B cell (primary cell): ENCODE measurements around the gene SLC29A3. TPM values are rescaled to one million over a fixed set of nuclear protein-coding genes. Genes with fewer than 3 reads are reported as not detected.

Experiments used
- ATAC-seq: fragments of 200-7000 bp; cut with Tn5 transposase; one replicate; pipeline ENCODE4 v1.10.0; 2021; ENCODE audit warnings: low read depth, mild to moderate bottlenecking, moderate number of reproducible peaks, moderate library complexity
- CTCF ChIA-PET: fragments of 350-600 bp; sonication (Branson Sonifier 250); formaldehyde crosslinking; loops from one replicate; lab custom pipeline; 2021; ENCODE audit warnings: antibody characterized with exemption, inconsistent platforms; lab: Charles Lee
- POLR2A ChIA-PET: fragments of 350-600 bp; sonication (Branson Sonifier 250); formaldehyde crosslinking; loops from one replicate; lab custom pipeline; 2021; ENCODE audit warnings: antibody characterized with exemption; lab: Charles Lee
- DNase-seq: peaks from one replicate; pipeline ENCODE4 v3.0.0; 2013
- H2AFZ ChIP-seq: 2 replicates; pipeline ENCODE4 v1.6.1; 2012; ENCODE audit warnings: mild to moderate bottlenecking, low read depth, low read length; ENCODE audit not compliant: insufficient read depth, poor library complexity, severe bottlenecking
- H3K27ac ChIP-seq, 2 donors: 1 replicate in 1 of 2; 2 replicates in 1 of 2; pipeline ENCODE4 v1.5.1; 2012 to 2013; ENCODE audit warnings: low read length in 2 of 2, mild to moderate bottlenecking in 2 of 2, moderate library complexity in 1 of 2
- H3K27me3 ChIP-seq, 4 experiments: fragments of 200-600 bp in 1 of 4; sonication (generic) in 1 of 4; replicated peaks in 1 of 4; 1 replicate in 2 of 4; 2 replicates in 2 of 4; pipeline versions ENCODE4 v1.6.1 to v1.7.0; 2013 to 2016; ENCODE audit warnings: low read length in 3 of 4, mild to moderate bottlenecking in 2 of 4, mixed read lengths in 1 of 4, moderate library complexity in 1 of 4; ENCODE audit not compliant: insufficient read depth in 4 of 4, control insufficient read depth in 3 of 4; ENCODE audit errors: control extremely low read depth in 1 of 4
- H3K36me3 ChIP-seq, 2 experiments: replicated peaks in 1 of 2; 1 replicate in 1 of 2; 2 replicates in 1 of 2; pipeline versions ENCODE4 v1.6.1 to v1.7.1; 2013; ENCODE audit warnings: low read length in 1 of 2; ENCODE audit not compliant: insufficient read depth in 2 of 2, control insufficient read depth in 1 of 2; ENCODE audit errors: control extremely low read depth in 1 of 2, extremely low read depth in 1 of 2
- H3K4me1 ChIP-seq, 2 donors: fragments of 200-600 bp in 1 of 2; sonication (generic) in 1 of 2; 1 replicate in 1 of 2; 2 replicates in 1 of 2; pipeline versions ENCODE4 v1.5.1 to v1.6.1; 2013 to 2017; ENCODE audit warnings: low read length in 2 of 2; ENCODE audit not compliant: control insufficient read depth in 2 of 2, insufficient read depth in 2 of 2
- H3K4me2 ChIP-seq: replicated peaks from 2 replicates; pipeline ENCODE3; 2012; ENCODE audit warnings: mild to moderate bottlenecking, low read depth, low read length; ENCODE audit not compliant: poor library complexity, severe bottlenecking
- H3K4me3 ChIP-seq, 5 experiments: fragments of 200-600 bp in 1 of 5; sonication (generic) in 1 of 5; 1 replicate in 3 of 5; 2 replicates in 2 of 5; pipeline versions ENCODE4 v1.5.1 to v1.7.0; 2011 to 2016; ENCODE audit warnings: low read length in 4 of 5, mild to moderate bottlenecking in 4 of 5, low read depth in 2 of 5, control low read depth in 1 of 5, moderate library complexity in 1 of 5; ENCODE audit not compliant: insufficient read depth in 1 of 5; ENCODE audit errors: control extremely low read depth in 1 of 5, extremely low read depth in 1 of 5
- H3K79me2 ChIP-seq: fragments of 200-600 bp; sonication (generic); one replicate; pipeline ENCODE4 v1.6.0; 2016; ENCODE audit warnings: low read length; ENCODE audit not compliant: control insufficient read depth, insufficient read depth
- H3K9ac ChIP-seq: fragments of 200-600 bp; sonication (generic); 2 replicates; pipeline ENCODE4 v1.6.1; 2017; ENCODE audit warnings: mild to moderate bottlenecking, low read length, moderate library complexity
- H3K9me3 ChIP-seq, 3 donors: one replicate each; pipeline versions ENCODE4 v1.6.1 to v1.7.1; 2013; ENCODE audit warnings: low read length in 2 of 3; ENCODE audit not compliant: control insufficient read depth in 2 of 3, insufficient read depth in 1 of 3; ENCODE audit errors: control extremely low read depth in 1 of 3
- H4K20me1 ChIP-seq: 2 replicates; pipeline ENCODE4 v1.6.0; 2012; ENCODE audit warnings: mild to moderate bottlenecking, low read length; ENCODE audit not compliant: insufficient read depth, control insufficient read depth, poor library complexity, severe bottlenecking
- H3K27ac Mint-ChIP-seq: one replicate; pipeline ENCODE4 v1.8.0; 2021; ENCODE audit warnings: mixed read lengths
- H3K27me3 Mint-ChIP-seq: one replicate; pipeline ENCODE4 v1.8.0; 2021; ENCODE audit warnings: mixed read lengths
- H3K4me1 Mint-ChIP-seq: one replicate; pipeline ENCODE4 v1.8.0; 2021; ENCODE audit warnings: mixed read lengths
- H3K4me3 Mint-ChIP-seq: one replicate; pipeline ENCODE4 v1.8.0; 2021; ENCODE audit warnings: mixed read lengths
- H3K9me3 Mint-ChIP-seq: one replicate; pipeline ENCODE4 v1.8.0; 2022; ENCODE audit warnings: mixed read lengths; ENCODE audit not compliant: insufficient read depth
- CTCF ChIP-seq: fragments of 200-600 bp; IDR thresholded peaks from one replicate; pipeline ENCODE4 v1.8.0; 2022; ENCODE audit warnings: antibody characterized with exemption, mild to moderate bottlenecking
- EZH2 ChIP-seq: IDR thresholded peaks from 2 replicates; pipeline ENCODE4 v1.6.1; 2012; ENCODE audit warnings: borderline replicate concordance, low read depth, mild to moderate bottlenecking, moderate library complexity, low read length; ENCODE audit not compliant: insufficient read depth, poor library complexity, severe bottlenecking
- WGBS: methylation state at CpG from one replicate; pipeline ENCODE4 v1.1.5; 2013; ENCODE audit warnings: missing lambda C conversion rate; ENCODE audit not compliant: insufficient coverage; 5-methylcytosine and 5-hydroxymethylcytosine counted together
- intact Hi-C: fragments of 100-400 bp; cut with micrococcal nuclease; formaldehyde crosslinking; loops from one replicate; pipeline ENCODE4 v1.10.0; 2022
- polyA plus RNA-seq: library from polyadenylated mRNA; depleted of rRNA; stranded (reverse); fragments of >200 nt; gene quantifications from 2 replicates; pipeline ENCODE4 v1.2.3, GENCODE V29; 2012
- total RNA-seq, 2 donors: library from RNA; stranded (reverse); fragments of 120-200 nt in 1 of 2; gene quantifications; 1 replicate in 1 of 2; 2 replicates in 1 of 2; pipeline versions ENCODE4 v1.2.3 to v1.2.4, GENCODE V29; 2013 to 2022

The SLC29A3 gene
- total and polyA plus RNA-seq, 2 donors (not counting 1 experiment from before 2014, with no cell fraction given) = 4.5 to 8.2 TPM

- Histone ChIP-seq H3K4me1 (no peaks in the 10 kb centered on the region), H3K4me3 (no peak overlapping the region), H2AFZ (no peak overlapping the region), H3K79me2 (no peaks in the 10 kb centered on the region), H3K4me2 (no peak overlapping the region), H3K27me3 (no peaks in the 10 kb centered on the region), H3K36me3 (no peaks in the 10 kb centered on the region), H4K20me1 (no peaks in the 10 kb centered on the region), H3K9me3 (peaks cover 0 to 7% (median 0%) of the 10 kb centered on the region in 3 donors), H3K9ac (no peak overlapping the region), H3K27ac (no peak overlapping the region)
- Mint-ChIP-seq H3K27me3 (no peaks in the 10 kb centered on the region), H3K27ac (no peak overlapping the region), H3K4me1 (peaks cover 6% of the 10 kb centered on the region), H3K9me3 (no peaks in the 10 kb centered on the region), H3K4me3 (no peak overlapping the region)
- no peak for TF ChIP-seq CTCF
- no peak for TF ChIP-seq EZH2
- ATAC-seq = no peak
- CTCF ChIA-PET = interaction anchor here (1.5 to 3.3 kb wide), 4 partner anchors 10 to 360 kb away, joined by 3 to 17 read pairs (median 8); no protein-coding TSS in a partner anchor
- intact Hi-C loops = loop anchor here (2.0 kb wide), 1 partner anchor 361 kb away; no protein-coding TSS in a partner anchor
- 78% methylated on average over 4 of the region's 4 CpGs for WGBS
- POLR2A ChIA-PET = no interaction called here
- no peak for DNase-seq
Observed at GRCh38 chr10:71285986-71286385, 33.1 kb upstream of the SLC29A3 start.

- Histone ChIP-seq H3K36me3 (no peaks in the 10 kb centered on the region), H3K9me3 (peaks cover 0 to 9% (median 0%) of the 10 kb centered on the region in 3 donors), H4K20me1 (no peaks in the 10 kb centered on the region), H2AFZ (no peak overlapping the region), H3K27me3 (no peaks in the 10 kb centered on the region), H3K27ac (no peak overlapping the region), H3K9ac (no peak overlapping the region), H3K79me2 (no peaks in the 10 kb centered on the region), H3K4me3 (no peak overlapping the region), H3K4me1 (no peaks in the 10 kb centered on the region), H3K4me2 (no peak overlapping the region)
- Mint-ChIP-seq H3K4me3 (no peak overlapping the region), H3K4me1 (peaks cover 6% of the 10 kb centered on the region), H3K27me3 (no peaks in the 10 kb centered on the region), H3K27ac (no peak overlapping the region), H3K9me3 (no peaks in the 10 kb centered on the region)
- intact Hi-C loops = no loop called here
- ChIA-PET CTCF (interaction anchor here (1.5 to 3.3 kb wide), 3 partner anchors 9 to 22 kb away, joined by 3 to 17 read pairs (median 5); no protein-coding TSS in a partner anchor), POLR2A (no interaction called here)
- no peak for DNase-seq
- no peak for ATAC-seq
- no peak for TF ChIP-seq CTCF
- TF ChIP-seq EZH2 = no peak
- WGBS = 93% methylated on average over 17 of the region's 17 CpGs
Observed at GRCh38 chr10:71286521-71287294, 32.4 kb upstream of the SLC29A3 start.
